HG03039 (cell line): ENCODE results near the gene TNFAIP8.

Source experiments
- ATAC-seq: cut with Tn5 transposase; IDR thresholded peaks from one replicate; pipeline ENCODE4 v1.9.1; 2021; ENCODE audit warnings: mild to moderate bottlenecking, moderate library complexity; ENCODE audit not compliant: unreplicated experiment

TNFAIP8 gene

GRCh38 chr5:119389288-119390030 is 33.6 kb downstream of the TNFAIP8 start:
- ATAC-seq = no peak

DNA sequence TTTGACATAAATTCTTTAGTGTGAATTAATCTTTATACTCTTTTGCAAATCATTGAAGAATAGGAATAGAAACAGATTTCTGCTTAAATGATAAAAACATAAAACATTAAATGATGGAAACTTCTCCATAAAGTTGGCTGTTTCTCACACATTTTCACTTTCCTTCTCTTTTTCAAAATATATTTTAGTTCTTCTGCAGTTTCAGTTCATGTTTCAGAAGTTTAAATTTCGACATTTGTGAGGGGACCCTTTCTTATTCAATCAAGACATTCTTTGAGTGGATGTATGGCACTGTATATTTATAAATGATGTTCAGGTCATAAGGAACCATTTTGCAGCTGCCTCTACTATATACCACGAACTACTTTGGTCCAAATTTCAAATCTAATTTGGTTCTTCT is 34.6 kb downstream of the TNFAIP8 start:
- no peak for ATAC-seq

DNA sequence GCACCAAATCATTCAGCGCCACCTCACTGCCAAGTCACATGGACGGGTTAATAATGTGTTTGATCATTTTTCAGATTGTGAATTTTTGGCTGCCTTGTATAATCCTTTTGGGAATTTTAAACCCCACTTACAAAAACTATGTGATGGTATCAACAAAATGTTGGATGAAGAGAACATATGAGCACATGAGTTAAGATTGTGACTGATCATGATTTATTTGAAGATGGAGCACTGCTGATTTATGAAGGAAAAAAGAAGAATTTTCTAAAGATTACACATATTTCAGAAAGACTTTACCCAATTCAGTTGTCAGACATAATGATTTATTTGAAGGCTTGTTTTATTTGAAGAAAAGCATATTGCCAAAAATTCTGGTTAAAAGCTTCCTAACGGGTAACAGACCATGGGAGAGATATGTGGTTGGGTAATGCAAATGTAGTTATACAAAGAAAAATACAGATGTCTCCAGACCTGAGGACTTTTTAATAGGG is 37.4 kb downstream of the TNFAIP8 start:
- no peak for ATAC-seq

GRCh38 chr5:119393746-119394145 is 37.9 kb downstream of the TNFAIP8 start:
- no peak for ATAC-seq

GRCh38 chr5:119395080-119395836 is 39.4 kb downstream of the TNFAIP8 start:
- ATAC-seq = peak; percentile 44

DNA sequence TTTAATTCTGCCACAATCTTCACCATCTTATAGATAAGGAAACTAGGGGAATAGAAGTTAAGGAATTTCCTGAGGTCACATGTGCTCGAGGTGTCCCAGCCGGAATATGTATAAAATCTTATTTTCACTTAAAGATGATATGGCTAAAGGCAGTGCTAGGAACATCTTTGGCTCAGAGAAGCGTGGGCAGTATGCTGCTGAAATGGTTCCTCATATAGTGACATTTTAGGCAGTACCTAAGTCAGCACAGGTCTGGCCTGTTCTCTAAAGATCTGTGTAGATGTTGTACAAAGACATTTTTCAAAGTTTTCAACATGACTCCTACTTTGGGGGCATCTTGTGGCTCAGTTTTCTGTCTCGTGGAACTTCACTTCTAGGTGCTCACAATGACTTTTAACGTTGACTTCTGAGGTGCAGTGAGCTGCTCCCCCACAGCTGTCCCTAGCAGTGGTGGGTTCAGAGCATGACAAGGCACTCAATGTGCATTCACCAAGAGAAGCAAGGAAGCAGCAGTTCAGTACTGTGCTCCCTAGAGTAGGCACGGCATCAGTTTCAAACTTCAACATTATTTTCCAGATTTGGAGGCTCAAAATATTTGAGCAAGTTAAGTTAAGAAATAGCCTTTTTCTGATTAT is 40.3 kb downstream of the TNFAIP8 start:
- ATAC-seq = no peak

GRCh38 chr5:119397518-119398380 is 41.9 kb downstream of the TNFAIP8 start:
- peak; percentile 66 for ATAC-seq

DNA sequence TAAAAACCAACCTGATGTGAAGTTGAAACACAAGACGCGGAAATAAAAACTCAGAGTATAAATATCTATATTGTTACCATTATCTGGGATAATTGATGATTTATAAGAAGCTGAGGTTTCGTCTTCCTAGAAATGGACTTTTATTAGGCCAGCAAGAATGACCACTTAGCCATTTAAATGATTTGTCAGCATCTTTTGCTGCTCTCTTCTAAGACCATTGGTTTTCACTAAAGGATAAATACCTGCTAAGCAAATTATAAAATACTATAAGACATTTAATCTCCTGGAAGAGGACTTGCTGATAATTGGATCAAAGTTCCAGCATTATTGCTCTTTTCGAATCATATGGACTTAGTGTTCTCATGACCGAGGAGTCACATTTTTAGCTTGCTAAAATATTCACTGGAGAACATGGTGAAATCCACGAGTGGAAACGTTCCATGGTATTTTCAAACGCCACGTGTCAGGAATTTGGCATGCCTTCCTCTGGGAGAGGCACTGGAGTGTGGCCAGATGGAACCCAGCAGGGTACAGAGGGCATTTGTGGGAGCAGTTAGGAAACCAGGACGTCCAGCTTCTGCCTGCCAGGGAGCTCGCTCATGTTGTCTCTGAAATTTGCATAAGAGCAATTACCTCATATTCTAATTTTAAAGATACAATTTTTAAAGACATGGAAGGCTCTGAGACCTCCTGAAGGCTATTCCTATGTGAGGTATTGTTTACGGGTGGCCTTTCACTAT is 43.1 kb downstream of the TNFAIP8 start:
- no peak for ATAC-seq

- no peak for ATAC-seq
Observed at GRCh38 chr5:119400245-119400644, 44.4 kb downstream of the TNFAIP8 start.

DNA sequence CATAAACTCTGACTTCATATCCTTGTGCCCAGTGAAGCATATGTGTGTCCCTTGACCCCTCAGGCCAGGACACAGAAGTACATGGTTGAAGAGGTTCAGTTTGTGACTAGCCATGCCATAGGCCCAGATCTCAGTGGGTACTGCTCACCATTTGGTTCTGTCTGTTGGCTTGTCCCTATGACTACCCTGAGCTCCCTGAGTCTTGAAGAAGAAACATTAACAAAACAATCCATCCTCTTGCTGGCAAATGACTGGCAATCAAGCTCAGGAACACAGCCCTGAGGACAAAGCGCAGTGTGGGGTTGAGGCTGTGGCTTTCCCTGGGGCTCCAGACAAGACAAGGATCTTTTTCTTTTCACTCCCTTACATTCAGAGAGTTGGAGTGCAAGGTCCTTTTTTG is 46.3 kb downstream of the TNFAIP8 start:
- ATAC-seq = no peak

DNA sequence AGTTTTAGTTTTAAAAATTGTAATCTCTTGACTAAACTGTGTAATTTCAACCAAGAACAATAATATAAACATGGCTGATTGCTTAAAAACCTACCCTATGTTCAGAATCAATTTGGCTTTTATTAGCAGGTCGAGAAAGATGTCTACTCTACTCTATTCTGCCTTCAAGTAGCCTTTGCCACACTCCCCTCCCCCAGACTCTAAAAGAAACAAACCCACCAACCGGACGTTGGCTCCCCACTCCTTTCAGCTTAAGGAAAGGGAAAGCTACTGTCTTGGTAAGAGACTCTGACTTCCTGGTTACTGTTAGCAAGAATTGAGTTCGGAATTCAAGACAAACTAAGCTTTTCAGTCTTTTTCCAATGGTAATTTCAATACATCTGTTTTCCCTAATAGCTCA is 46.7 kb downstream of the TNFAIP8 start:
- ATAC-seq = no peak

GRCh38 chr5:119404033-119404432 is 48.2 kb downstream of the TNFAIP8 start:
- ATAC-seq = no peak

GRCh38 chr5:119405419-119405818 is 49.6 kb downstream of the TNFAIP8 start:
- no peak for ATAC-seq

GRCh38 chr5:119406551-119407110 is 50.8 kb downstream of the TNFAIP8 start:
- ATAC-seq = no peak

GRCh38 chr5:119409235-119409815 is 53.5 kb downstream of the TNFAIP8 start:
- no peak for ATAC-seq

GRCh38 chr5:119410448-119411159 is 54.8 kb downstream of the TNFAIP8 start:
- ATAC-seq = peak; percentile 59

GRCh38 chr5:119411361-119412278 is 55.8 kb downstream of the TNFAIP8 start:
- peak; percentile 56 for ATAC-seq
